ENCODE data around the gene PGA5. TPM values are rescaled to one million over a fixed set of nuclear protein-coding genes. Genes with fewer than 3 reads are reported as not detected.
"Not testable (repeated sequence)": the region's sequence is repeated elsewhere in the genome, so short reads cannot be mapped to it uniquely, and the experiment has no call there.

PGA5 gene
- total RNA-seq, 1 donor, result not detected

- Histone ChIP-seq H3K79me2 (ENCODE audit: insufficient read depth, low read length) (no peaks in the 10 kb centered on the region), H3K27me3 (ENCODE audit: insufficient read depth, low read length) (peaks cover 10% of the 10 kb centered on the region), H3K36me3 (ENCODE audit: insufficient read depth, low read length) (no peaks in the 10 kb centered on the region), H3K4me1 (ENCODE audit: insufficient read depth, low read length) (no peaks in the 10 kb centered on the region), H4K20me1 (ENCODE audit: insufficient read depth, low read length) (no peaks in the 10 kb centered on the region), H3K27ac (ENCODE audit: low read depth, low read length) (no peak overlapping the region), H3K4me3 (ENCODE audit: insufficient read depth, low read length) (no peak overlapping the region), H3K4me2 (ENCODE audit: insufficient read depth, low read length) (no peak overlapping the region), H2AFZ (ENCODE audit: low read length) (no peak overlapping the region), H3K9me3 (ENCODE audit: low read depth, low read length) (peaks cover 6% of the 10 kb centered on the region)
- DNase-seq (ENCODE audit: insufficient read length, low spot score, missing footprints), result no peak
- TF ChIP-seq CTCF (IDR thresholded peaks at IDR 0.05; ENCODE audit: extremely low read depth, low read depth, low read length), result no peak
Observed at GRCh38 chr11:61195719-61196118, 45.3 kb upstream of the PGA5 start.

DNA sequence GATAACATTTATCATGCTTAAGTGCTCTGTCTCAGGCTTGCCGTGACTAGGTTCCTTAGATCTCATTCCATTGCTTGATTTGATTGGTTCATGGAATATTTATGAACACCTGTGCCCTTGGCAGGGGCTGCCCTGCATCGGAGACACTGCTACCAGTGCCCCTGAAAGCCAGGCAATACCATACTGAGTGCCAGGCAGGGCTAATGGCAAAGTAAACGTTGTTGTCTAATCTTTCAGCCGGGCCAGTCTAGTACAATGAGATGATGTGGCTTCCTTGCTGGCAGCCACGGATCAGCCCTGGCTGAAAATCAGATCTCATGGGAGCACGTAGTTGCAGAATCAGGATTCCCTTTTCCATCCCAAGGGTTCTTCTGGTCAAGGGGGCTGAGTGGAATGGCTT, 42.6 kb upstream of the PGA5 start:
- TF ChIP-seq CTCF (IDR thresholded peaks at IDR 0.05; ENCODE audit: extremely low read depth, low read depth, low read length), result no peak
- H3K4me3 ChIP-seq (ENCODE audit: insufficient read depth, low read length), result no peak overlapping the region
- no peaks in the 10 kb centered on the region for H4K20me1 ChIP-seq (ENCODE audit: insufficient read depth, low read length)
- DNase-seq (ENCODE audit: insufficient read length, low spot score, missing footprints), result no peak
- H3K36me3 ChIP-seq (ENCODE audit: insufficient read depth, low read length), result no peaks in the 10 kb centered on the region
- H3K9me3 ChIP-seq (ENCODE audit: low read depth, low read length), result peaks cover 6% of the 10 kb centered on the region
- no peak overlapping the region for H3K27ac ChIP-seq (ENCODE audit: low read depth, low read length)
- H3K4me2 ChIP-seq (ENCODE audit: insufficient read depth, low read length), result no peak overlapping the region
- no peaks in the 10 kb centered on the region for H3K4me1 ChIP-seq (ENCODE audit: insufficient read depth, low read length)
- H3K27me3 ChIP-seq (ENCODE audit: insufficient read depth, low read length), result peaks cover 5% of the 10 kb centered on the region
- no peak overlapping the region for H2AFZ ChIP-seq (ENCODE audit: low read length)
- no peaks in the 10 kb centered on the region for H3K79me2 ChIP-seq (ENCODE audit: insufficient read depth, low read length)

DNA sequence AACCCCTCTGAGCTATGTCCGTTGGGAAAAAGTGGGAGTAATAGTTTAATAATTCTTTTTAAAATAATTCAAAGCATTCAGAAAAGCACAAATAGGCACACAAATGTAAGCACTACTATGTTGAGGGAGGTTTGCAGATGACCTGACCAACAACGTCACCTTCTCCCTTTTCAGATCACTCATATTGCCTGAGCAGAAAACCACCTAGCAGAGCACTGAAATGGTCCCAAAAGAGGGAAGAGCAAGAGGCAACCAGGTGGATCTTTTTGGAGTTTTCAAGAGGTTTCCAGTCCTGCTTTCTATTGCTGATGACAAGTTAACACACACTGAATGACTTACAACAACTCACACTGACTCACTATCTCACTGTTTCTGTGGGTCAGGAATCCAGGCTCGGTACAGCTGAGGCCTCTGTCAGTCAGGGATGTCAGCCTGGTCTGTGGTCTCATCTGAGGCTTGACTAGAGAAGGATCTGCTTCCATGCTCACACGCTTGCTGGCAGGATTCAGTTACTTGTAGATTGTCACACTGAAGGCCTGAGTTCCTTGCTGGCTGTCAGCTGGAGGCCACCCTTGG, 41.9 kb upstream of the PGA5 start:
- Histone ChIP-seq H4K20me1 (ENCODE audit: insufficient read depth, low read length) (no peaks in the 10 kb centered on the region), H2AFZ (ENCODE audit: low read length) (no peak overlapping the region), H3K79me2 (ENCODE audit: insufficient read depth, low read length) (no peaks in the 10 kb centered on the region), H3K27ac (ENCODE audit: low read depth, low read length) (no peak overlapping the region), H3K9me3 (ENCODE audit: low read depth, low read length) (peaks cover 6% of the 10 kb centered on the region), H3K27me3 (ENCODE audit: insufficient read depth, low read length) (peaks cover 2% of the 10 kb centered on the region), H3K36me3 (ENCODE audit: insufficient read depth, low read length) (no peaks in the 10 kb centered on the region), H3K4me2 (ENCODE audit: insufficient read depth, low read length) (no peak overlapping the region), H3K4me3 (ENCODE audit: insufficient read depth, low read length) (no peak overlapping the region), H3K4me1 (ENCODE audit: insufficient read depth, low read length) (no peaks in the 10 kb centered on the region)
- DNase-seq (ENCODE audit: insufficient read length, low spot score, missing footprints), result no peak
- no peak for TF ChIP-seq CTCF (IDR thresholded peaks at IDR 0.05; ENCODE audit: extremely low read depth, low read depth, low read length)

DNA sequence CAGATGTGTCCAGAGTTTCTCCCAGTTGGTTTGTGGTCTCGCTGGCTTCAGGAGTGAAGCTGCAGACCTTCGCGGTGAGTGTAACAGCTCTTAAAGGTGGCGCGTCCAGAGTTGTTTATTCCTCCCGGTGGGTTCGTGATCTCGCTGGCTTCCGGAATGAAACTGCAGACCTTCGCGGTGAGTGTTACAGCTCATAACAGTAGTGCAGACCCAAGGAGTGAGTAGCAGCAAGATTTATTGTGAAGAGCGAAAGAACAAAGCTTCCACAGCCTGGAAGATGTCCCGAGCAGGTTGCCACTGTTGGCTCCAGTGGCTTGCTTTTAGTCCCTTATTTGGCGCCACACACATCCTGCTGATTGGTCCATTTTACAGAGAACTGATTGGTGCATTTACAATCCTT, 39.5 kb upstream of the PGA5 start:
- no peak overlapping the region for H2AFZ ChIP-seq (ENCODE audit: low read length)
- no peak overlapping the region for H3K4me2 ChIP-seq (ENCODE audit: insufficient read depth, low read length)
- no peaks in the 10 kb centered on the region for H3K79me2 ChIP-seq (ENCODE audit: insufficient read depth, low read length)
- H3K4me3 ChIP-seq (ENCODE audit: insufficient read depth, low read length), result no peak overlapping the region
- no peaks in the 10 kb centered on the region for H3K36me3 ChIP-seq (ENCODE audit: insufficient read depth, low read length)
- H3K27me3 ChIP-seq (ENCODE audit: insufficient read depth, low read length), result peaks cover 2% of the 10 kb centered on the region
- no peaks in the 10 kb centered on the region for H4K20me1 ChIP-seq (ENCODE audit: insufficient read depth, low read length)
- H3K9me3 ChIP-seq (ENCODE audit: low read depth, low read length), result peaks cover 6% of the 10 kb centered on the region
- H3K27ac ChIP-seq (ENCODE audit: low read depth, low read length), result no peak overlapping the region
- no peaks in the 10 kb centered on the region for H3K4me1 ChIP-seq (ENCODE audit: insufficient read depth, low read length)
- no peak for DNase-seq (ENCODE audit: insufficient read length, low spot score, missing footprints)
- no peak for TF ChIP-seq CTCF (IDR thresholded peaks at IDR 0.05; ENCODE audit: extremely low read depth, low read depth, low read length)

DNA sequence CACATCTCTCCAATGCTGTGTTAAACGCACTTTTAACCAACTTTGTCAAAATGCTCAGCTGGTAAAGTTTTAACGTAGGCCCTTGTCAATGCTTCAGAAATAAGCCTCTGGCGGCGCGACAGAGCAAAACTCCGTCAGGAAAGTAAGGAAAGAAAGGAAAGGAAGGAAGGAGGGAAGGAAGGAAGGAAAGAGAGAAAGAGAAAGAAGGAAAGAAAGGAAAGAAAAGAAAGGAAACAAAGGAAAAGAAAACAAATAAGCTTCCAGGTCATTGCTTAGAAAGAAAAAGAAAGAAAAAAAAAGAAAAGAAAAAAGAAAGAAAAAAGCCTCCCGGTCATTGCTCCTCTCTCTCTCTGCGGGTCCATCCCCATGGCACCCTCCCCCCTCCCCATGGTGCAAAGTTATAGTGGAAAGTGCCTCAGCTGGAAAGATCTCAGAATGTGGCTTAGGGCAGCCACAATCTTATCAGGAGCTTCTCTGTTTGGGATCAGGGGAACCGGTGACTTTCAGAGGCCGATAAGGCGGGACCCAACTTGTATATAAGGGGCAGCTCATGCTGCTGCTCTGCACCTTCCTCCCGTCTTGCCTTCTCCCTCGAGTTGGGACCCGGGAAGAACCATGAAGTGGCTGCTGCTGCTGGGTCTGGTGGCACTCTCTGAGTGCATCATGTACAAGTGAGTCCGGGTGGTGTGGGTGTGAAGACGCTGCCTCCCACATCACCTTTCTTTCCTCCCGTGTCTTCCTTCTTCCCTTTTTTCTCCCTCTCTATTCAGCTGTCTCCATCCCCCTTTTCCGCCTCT, 37.8 kb upstream of the PGA5 start, which contains the start of gene PGA3:
TSS of gene PGA3 (plus strand) at position 566 of the 797 bp plus-strand sequence. CDS start at position 616, 50 bp downstream.
- not testable (repeated sequence) for H3K4me2 ChIP-seq (ENCODE audit: insufficient read depth, low read length); DNase-seq (ENCODE audit: insufficient read length, low spot score, missing footprints); H3K4me1 ChIP-seq (ENCODE audit: insufficient read depth, low read length); H3K79me2 ChIP-seq (ENCODE audit: insufficient read depth, low read length); H3K27me3 ChIP-seq (ENCODE audit: insufficient read depth, low read length); H3K9me3 ChIP-seq (ENCODE audit: low read depth, low read length); H3K36me3 ChIP-seq (ENCODE audit: insufficient read depth, low read length); H3K27ac ChIP-seq (ENCODE audit: low read depth, low read length); H3K4me3 ChIP-seq (ENCODE audit: insufficient read depth, low read length); H4K20me1 ChIP-seq (ENCODE audit: insufficient read depth, low read length); H2AFZ ChIP-seq (ENCODE audit: low read length)

GRCh38 chr11:61203873-61204272, 37.1 kb upstream of the PGA5 start:
- not testable (repeated sequence) for H2AFZ ChIP-seq (ENCODE audit: low read length); H3K27ac ChIP-seq (ENCODE audit: low read depth, low read length); H3K27me3 ChIP-seq (ENCODE audit: insufficient read depth, low read length); H3K79me2 ChIP-seq (ENCODE audit: insufficient read depth, low read length); H3K36me3 ChIP-seq (ENCODE audit: insufficient read depth, low read length); DNase-seq (ENCODE audit: insufficient read length, low spot score, missing footprints); H3K4me2 ChIP-seq (ENCODE audit: insufficient read depth, low read length); H3K4me3 ChIP-seq (ENCODE audit: insufficient read depth, low read length); H3K9me3 ChIP-seq (ENCODE audit: low read depth, low read length); H3K4me1 ChIP-seq (ENCODE audit: insufficient read depth, low read length); H4K20me1 ChIP-seq (ENCODE audit: insufficient read depth, low read length)

All from osteoblast (primary cell).